Keratinocyte (primary cell): ENCODE results near the gene MTHFD2L. TPM values are rescaled to one million over a fixed set of nuclear protein-coding genes. Genes with fewer than 3 reads are reported as not detected.
A peak's percentile ranks its signal among the peaks of the same experiment; 100 is the strongest.

ENCODE experiments used
- DNase-seq: peaks from one replicate; pipeline ENCODE4 v3.0.0-alpha.2; 2011; ENCODE audit warnings: low read depth, missing footprints, low spot score
- FAIRE-seq: peaks from 2 replicates; lab custom pipeline; 2011; peaks lifted over from hg19 to GRCh38; lab: Jason Lieb, UNC
- H2AFZ ChIP-seq: 2 replicates; pipeline ENCODE4 v1.6.0; 2012; ENCODE audit warnings: low read length, control low read depth, inconsistent platforms; ENCODE audit not compliant: control insufficient read depth
- H3K27ac ChIP-seq: 2 replicates; pipeline ENCODE4 v1.5.1; 2011; ENCODE audit warnings: low read length; ENCODE audit not compliant: control insufficient read depth, insufficient read depth
- H3K27me3 ChIP-seq: 3 replicates; pipeline ENCODE4 v1.6.0; 2011; ENCODE audit warnings: low read length; ENCODE audit not compliant: control insufficient read depth, insufficient read depth; ENCODE audit errors: extremely low read depth
- H3K36me3 ChIP-seq, 2 experiments: 2 replicates in 1 of 2; 3 replicates in 1 of 2; pipeline ENCODE4 v1.5.1; 2011; ENCODE audit warnings: low read length in 2 of 2, mild to moderate bottlenecking in 1 of 2; ENCODE audit not compliant: control insufficient read depth in 2 of 2, insufficient read depth in 2 of 2; ENCODE audit errors: extremely low read depth in 1 of 2
- H3K4me1 ChIP-seq: 3 replicates; pipeline ENCODE4 v1.5.1; 2011; ENCODE audit warnings: low read length; ENCODE audit not compliant: control insufficient read depth, insufficient read depth; ENCODE audit errors: extremely low read depth
- H3K4me2 ChIP-seq: 3 replicates; pipeline ENCODE4 v1.6.0; 2011; ENCODE audit warnings: low read depth, low read length; ENCODE audit not compliant: control insufficient read depth, insufficient read depth; ENCODE audit errors: extremely low read depth
- H3K4me3 ChIP-seq, 3 experiments: fragments of 200-600 bp in 1 of 3; sonication (generic) in 1 of 3; 2 replicates in 2 of 3; 3 replicates in 1 of 3; pipeline ENCODE4 v1.5.1; 2011 to 2016; ENCODE audit warnings: low read length in 3 of 3, mild to moderate bottlenecking in 3 of 3, control low read depth in 2 of 3, inconsistent platforms in 1 of 3, low read depth in 1 of 3, mixed read lengths in 1 of 3, mixed run types in 1 of 3, moderate library complexity in 1 of 3; ENCODE audit not compliant: control insufficient read depth in 2 of 3, insufficient read depth in 2 of 3; ENCODE audit errors: extremely low read depth in 1 of 3
- H3K79me2 ChIP-seq: 2 replicates; pipeline ENCODE4 v1.6.0; 2012; ENCODE audit warnings: low read length; ENCODE audit not compliant: control insufficient read depth, insufficient read depth
- H3K9ac ChIP-seq: 3 replicates; pipeline ENCODE4 v1.6.0; 2011; ENCODE audit warnings: low read length; ENCODE audit not compliant: control insufficient read depth, insufficient read depth; ENCODE audit errors: extremely low read depth
- H3K9me1 ChIP-seq: 3 replicates; pipeline ENCODE4 v1.6.0; 2011; ENCODE audit warnings: low read length; ENCODE audit not compliant: control insufficient read depth, insufficient read depth; ENCODE audit errors: extremely low read depth
- H3K9me3 ChIP-seq: 2 replicates; pipeline ENCODE4 v1.5.1; 2012; ENCODE audit warnings: low read depth, low read length; ENCODE audit not compliant: control insufficient read depth
- H4K20me1 ChIP-seq: 3 replicates; pipeline ENCODE4 v1.6.0; 2011; ENCODE audit warnings: low read length; ENCODE audit not compliant: control insufficient read depth, insufficient read depth; ENCODE audit errors: extremely low read depth
- CTCF ChIP-seq, 3 experiments: IDR thresholded peaks in 1 of 3; conservative IDR thresholded peaks in 1 of 3; optimal IDR thresholded peaks in 1 of 3; 2 replicates in 2 of 3; 3 replicates in 1 of 3; pipeline versions ENCODE3 to v1.5.1; 2011; ENCODE audit warnings: low read length in 3 of 3, mild to moderate bottlenecking in 3 of 3, moderate library complexity in 2 of 3, control low read depth in 1 of 3, inconsistent platforms in 1 of 3; ENCODE audit not compliant: insufficient read depth in 2 of 3; ENCODE audit errors: extremely low read depth in 1 of 3
- EZH2 ChIP-seq: IDR thresholded peaks from one replicate; pipeline ENCODE4 v1.6.1; 2012; ENCODE audit warnings: inconsistent platforms, mild to moderate bottlenecking, low read length, moderate library complexity
- dilution Hi-C: fragments of 300-500 bp; cut with MboI; formaldehyde crosslinking; loops from one replicate; pipeline ENCODE4 v1.7.0; 2020; ENCODE audit warnings: low sequenced_read_pairs; ENCODE audit not compliant: extremely low pct_ligation_motif_present
- polyA plus RNA-seq, 5 experiments: library from polyadenylated mRNA; depleted of rRNA in 3 of 5; stranded (reverse) in 3 of 5; stranded (forward) in 1 of 5; unstranded in 1 of 5; fragments of >200 nt; gene quantifications; 1 replicate in 1 of 5; 2 replicates in 3 of 5; 3 replicates in 1 of 5; pipeline versions ENCODE4 v1.2.1 to v1.2.3, GENCODE V29; 2011 to 2012; ENCODE audit warnings: missing spikeins in 2 of 5, low read depth in 1 of 5, low replicate concordance in 1 of 5

The MTHFD2L gene
- polyA plus RNA-seq, 1 donor (not counting 4 experiments of a cell fraction or from before 2014, with no cell fraction given): 30.4 TPM

- peak overlapping the region in 2 of 3 experiments; percentile 34 to 44 for H3K4me3 ChIP-seq
- no peaks in the 10 kb centered on the region for H3K36me3 ChIP-seq
- DNase-seq: peak; percentile 92
- H4K20me1 ChIP-seq: no peaks in the 10 kb centered on the region
- TF ChIP-seq CTCF (optimal IDR thresholded peaks at IDR 0.05 in 1 of 3, IDR thresholded peaks at IDR 0.05 in 1 of 3, conservative IDR thresholded peaks at IDR 0.05 in 1 of 3; ENCODE audit: extremely low read depth in 1 of 3, insufficient read depth in 2 of 3, low read length in 3 of 3) (no peak), EZH2 (no peak)
- H3K9ac ChIP-seq: peak overlapping the region; percentile 62
- peaks cover 65% of the 10 kb centered on the region for H3K4me1 ChIP-seq
- no peaks in the 10 kb centered on the region for H3K27me3 ChIP-seq
- H3K27ac ChIP-seq: peak overlapping the region; percentile 94
- dilution Hi-C loops: no loop called here
- no peak overlapping the region for H2AFZ ChIP-seq
- H3K9me3 ChIP-seq: no peaks in the 10 kb centered on the region
- FAIRE-seq: peak; percentile 98
- no peaks in the 10 kb centered on the region for H3K9me1 ChIP-seq
- H3K79me2 ChIP-seq: no peaks in the 10 kb centered on the region
- H3K4me2 ChIP-seq: peak overlapping the region; percentile 81
These were observed 48.6 kb upstream of the MTHFD2L start for GRCh38 chr4:74109116-74109869.

GRCh38 chr4:74109870-74110605 lies 47.9 kb upstream of the MTHFD2L start:
- TF ChIP-seq EZH2 (no peak), CTCF (optimal IDR thresholded peaks at IDR 0.05 in 1 of 3, IDR thresholded peaks at IDR 0.05 in 1 of 3, conservative IDR thresholded peaks at IDR 0.05 in 1 of 3; ENCODE audit: extremely low read depth in 1 of 3, insufficient read depth in 2 of 3, low read length in 3 of 3) (no peak)
- Histone ChIP-seq H3K4me3 (peak overlapping the region in 2 of 3 experiments; percentile 34 to 44), H3K9ac (peak overlapping the region; percentile 62), H3K36me3 (no peaks in the 10 kb centered on the region), H3K79me2 (peaks cover 1% of the 10 kb centered on the region), H3K9me3 (no peaks in the 10 kb centered on the region), H4K20me1 (no peaks in the 10 kb centered on the region), H3K27ac (peak overlapping the region; percentile 94), H3K27me3 (no peaks in the 10 kb centered on the region), H2AFZ (no peak overlapping the region), H3K4me1 (peaks cover 65% of the 10 kb centered on the region), H3K9me1 (no peaks in the 10 kb centered on the region), H3K4me2 (peak overlapping the region; percentile 81)
- dilution Hi-C loops: no loop called here
- DNase-seq (peak; percentile 33), FAIRE-seq (no peak)
